GM23338 (cell line): ENCODE results near the gene PANK4. TPM values are rescaled to one million over a fixed set of nuclear protein-coding genes. Genes with fewer than 3 reads are reported as not detected.

Experiments
- ATAC-seq: fragments of 200-7000 bp; cut with Tn5 transposase; 3 replicates; pipeline ENCODE4 v1.9.1; 2020
- DNase-seq: peaks from one replicate; pipeline ENCODE4 v3.0.0-alpha.2; 2015; ENCODE audit warnings: low spot score
- H2AFZ ChIP-seq: fragments of 200-600 bp; sonication (generic); 2 replicates; pipeline ENCODE4 v1.8.0; 2016; ENCODE audit warnings: antibody characterized with exemption, mild to moderate bottlenecking, moderate library complexity
- H3F3A ChIP-seq: fragments of 200-600 bp; sonication (generic); replicated peaks from 2 replicates; pipeline ENCODE4 v1.8.0; 2017; ENCODE audit warnings: antibody characterized with exemption, mixed run types, low read depth
- H3K27ac ChIP-seq: fragments of 200-600 bp; sonication (generic); 2 replicates; pipeline ENCODE4 v1.6.1; 2016; ENCODE audit warnings: low read depth
- H3K27me3 ChIP-seq: fragments of 200-600 bp; sonication (generic); 2 replicates; pipeline ENCODE4 v1.8.0; 2016; ENCODE audit warnings: mild to moderate bottlenecking, mixed run types, moderate library complexity; ENCODE audit not compliant: insufficient read depth
- H3K36me3 ChIP-seq: fragments of 200-600 bp; sonication (generic); 2 replicates; pipeline ENCODE4 v1.8.0; 2016; ENCODE audit warnings: mild to moderate bottlenecking; ENCODE audit not compliant: insufficient read depth
- H3K4me1 ChIP-seq: fragments of 200-600 bp; sonication (generic); 2 replicates; pipeline ENCODE4 v1.8.0; 2016; ENCODE audit warnings: mild to moderate bottlenecking, moderate library complexity; ENCODE audit not compliant: insufficient read depth
- H3K4me2 ChIP-seq: fragments of 200-600 bp; sonication (generic); 2 replicates; pipeline ENCODE4 v1.7.1; 2017; ENCODE audit warnings: mixed run types
- H3K4me3 ChIP-seq: fragments of 200-600 bp; sonication (generic); 2 replicates; pipeline ENCODE4 v1.6.1; 2016; ENCODE audit warnings: mixed run types
- H3K79me2 ChIP-seq: fragments of 200-600 bp; sonication (generic); replicated peaks from 2 replicates; pipeline ENCODE4 v1.8.0; 2017; ENCODE audit warnings: mild to moderate bottlenecking; ENCODE audit not compliant: insufficient read depth
- H3K9me2 ChIP-seq: fragments of 200-600 bp; sonication (generic); 2 replicates; pipeline ENCODE4 v1.8.0; 2017; ENCODE audit not compliant: insufficient read depth
- H4K20me1 ChIP-seq: fragments of 200-600 bp; sonication (generic); replicated peaks from 2 replicates; pipeline ENCODE4 v1.8.0; 2017; ENCODE audit warnings: mild to moderate bottlenecking; ENCODE audit not compliant: insufficient read depth
- H3K27ac Mint-ChIP-seq: 2 replicates; pipeline ENCODE4 v1.8.0; 2020; ENCODE audit warnings: inconsistent platforms, mild to moderate bottlenecking, moderate library complexity, mixed read lengths
- H3K27me3 Mint-ChIP-seq: 3 replicates; pipeline ENCODE4 v1.8.0; 2022; ENCODE audit warnings: low read depth, mild to moderate bottlenecking, moderate library complexity, mixed read lengths, inconsistent platforms; ENCODE audit not compliant: insufficient read depth, poor library complexity
- H3K36me3 Mint-ChIP-seq: 3 replicates; pipeline ENCODE4 v1.8.0; 2021; ENCODE audit warnings: low read depth, mild to moderate bottlenecking, inconsistent platforms, moderate library complexity, mixed read lengths
- H3K4me1 Mint-ChIP-seq: 3 replicates; pipeline ENCODE4 v1.8.0; 2020; ENCODE audit warnings: mild to moderate bottlenecking, inconsistent platforms, mixed read lengths
- H3K4me3 Mint-ChIP-seq: 3 replicates; pipeline ENCODE4 v1.8.0; 2021; ENCODE audit warnings: moderate library complexity, mild to moderate bottlenecking, inconsistent platforms, mixed read lengths
- H3K9me3 Mint-ChIP-seq: 3 replicates; pipeline ENCODE4 v1.8.0; 2020; ENCODE audit warnings: moderate library complexity, mild to moderate bottlenecking, inconsistent platforms, mixed read lengths
- CREB1 ChIP-seq: fragments of 250-450 bp; sonication (Bioruptor Pico); IDR thresholded peaks from 2 replicates; pipeline ENCODE4 v1.5.0; 2020; ENCODE audit warnings: low read depth, mild to moderate bottlenecking, moderate library complexity
- CTCF ChIP-seq, 2 experiments: fragments of 200-600 bp in 1 of 2; sonication (generic) in 1 of 2; conservative IDR thresholded peaks; 2 replicates each; pipeline versions ENCODE4 v1.5.1 to v1.6.1; 2016 to 2017; ENCODE audit warnings: antibody characterized with exemption in 2 of 2, low read depth in 2 of 2, mild to moderate bottlenecking in 2 of 2, moderate library complexity in 1 of 2
- ETS1 ChIP-seq: IDR thresholded peaks from 2 replicates; pipeline ENCODE4 v1.6.1; 2016; ENCODE audit warnings: antibody characterized with exemption
- EZH2 ChIP-seq: fragments of 200-600 bp; sonication (generic); IDR thresholded peaks from one replicate; pipeline ENCODE4 v1.8.0; 2017; ENCODE audit warnings: antibody characterized with exemption, mild to moderate bottlenecking, low read depth; ENCODE audit not compliant: unreplicated experiment
- EZH2phosphoT487 ChIP-seq: fragments of 200-600 bp; sonication (generic); IDR thresholded peaks from one replicate; pipeline ENCODE4 v1.8.1; 2018; ENCODE audit warnings: antibody characterized with exemption; ENCODE audit not compliant: unreplicated experiment
- JUNB ChIP-seq: IDR thresholded peaks from one replicate; pipeline ENCODE4 v1.6.1; 2016; ENCODE audit warnings: antibody characterized with exemption; ENCODE audit not compliant: unreplicated experiment
- NANOG ChIP-seq: IDR thresholded peaks from 2 replicates; pipeline ENCODE4 v1.6.1; 2016; ENCODE audit warnings: antibody characterized with exemption, borderline replicate concordance
- POLR2AphosphoS5 ChIP-seq: IDR thresholded peaks from 2 replicates; pipeline ENCODE4 v1.6.1; 2016; ENCODE audit warnings: antibody characterized with exemption, low read depth
- REST ChIP-seq: IDR thresholded peaks from one replicate; pipeline ENCODE4 v1.6.1; 2018; ENCODE audit warnings: antibody characterized with exemption; ENCODE audit not compliant: unreplicated experiment
- STAT1 ChIP-seq: IDR thresholded peaks from one replicate; pipeline ENCODE4 v1.6.1; 2016; ENCODE audit warnings: antibody characterized with exemption; ENCODE audit not compliant: unreplicated experiment
- ZNF114 ChIP-seq: fragments of 250-450 bp; sonication (Bioruptor Pico); IDR thresholded peaks from 2 replicates; pipeline ENCODE4 v1.5.0; 2020; ENCODE audit warnings: mild to moderate bottlenecking, moderate library complexity
- ZNF331 ChIP-seq: fragments of 250-450 bp; sonication (Bioruptor Pico); IDR thresholded peaks from 2 replicates; pipeline ENCODE4 v1.5.0; 2020; ENCODE audit warnings: low read depth, mild to moderate bottlenecking, moderate library complexity
- ZNF462 ChIP-seq: fragments of 250-450 bp; sonication (Bioruptor Pico); IDR thresholded peaks from 2 replicates; pipeline ENCODE4 v1.5.0; 2020; ENCODE audit warnings: mild to moderate bottlenecking, moderate library complexity
- polyA plus RNA-seq: library from polyadenylated mRNA; unstranded; fragments of >200 nt; fragmentation: Nextera tagmentation; extraction: Ambion mirVana; gene quantifications from 2 replicates; pipeline ENCODE4 v1.2.1, GENCODE V29; 2016
- total RNA-seq: library from RNA; depleted of rRNA; stranded (reverse); fragments of >200 nt; shearing (Covaris generic); gene quantifications from 2 replicates; pipeline ENCODE4 v1.2.3, GENCODE V29; 2014

Gene PANK4
- total and polyA plus RNA-seq, 2 experiments from 2014 or later, result 25.8 to 43.7 TPM

- Histone ChIP-seq H3K79me2 (no peaks in the 10 kb centered on the region), H3K9me2 (no peaks in the 10 kb centered on the region), H3K4me2 (no peak overlapping the region), H3K27me3 (no peaks in the 10 kb centered on the region), H3K27ac (no peak overlapping the region), H3K36me3 (no peaks in the 10 kb centered on the region), H3F3A (no peaks in the 10 kb centered on the region), H4K20me1 (no peaks in the 10 kb centered on the region), H2AFZ (no peak overlapping the region), H3K4me3 (no peak overlapping the region), H3K4me1 (no peaks in the 10 kb centered on the region)
- Mint-ChIP-seq H3K4me3 (no peak overlapping the region), H3K27me3 (peaks cover 18% of the 10 kb centered on the region), H3K36me3 (no peaks in the 10 kb centered on the region; the same call in 2 of the 3 replicates), H3K4me1 (no peaks in the 10 kb centered on the region), H3K9me3 (peaks cover 4% of the 10 kb centered on the region; the same call in 2 of the 3 replicates), H3K27ac (no peak overlapping the region)
- DNase-seq (no peak), ATAC-seq (no peak)
- no peak for TF ChIP-seq CREB1 (CRISPR knock-in tag)
- no peak for TF ChIP-seq STAT1
- no peak for TF ChIP-seq ZNF114 (CRISPR knock-in tag)
- no peak for TF ChIP-seq JUNB
- no peak for TF ChIP-seq EZH2phosphoT487
- TF ChIP-seq NANOG, result no peak
- TF ChIP-seq REST, result no peak
- TF ChIP-seq CTCF (conservative IDR thresholded peaks at IDR 0.05; ENCODE audit: low read depth in 2 of 2), result no peak
- no peak for TF ChIP-seq EZH2
- TF ChIP-seq ZNF331 (CRISPR knock-in tag), result no peak
- TF ChIP-seq ZNF462, result no peak
- no peak for TF ChIP-seq POLR2AphosphoS5
- TF ChIP-seq ETS1, result no peak
These were observed 32.6 kb downstream of the PANK4 start for GRCh38 chr1:2493691-2494322.
